Colonic mucosa (tissue), 4 donors: Measurements from ENCODE around the gene FAM53A. TPM values are rescaled to one million over a fixed set of nuclear protein-coding genes. Genes with fewer than 3 reads are reported as not detected.
"Not testable (repeated sequence)": the region's sequence is repeated elsewhere in the genome, so short reads cannot be mapped to it uniquely, and the experiment has no call there.

ENCODE experiments used
- DNase-seq: peaks from one replicate; pipeline ENCODE4 v3.0.0-alpha.2; 2020
- H3K27ac ChIP-seq: fragments of 200-600 bp; one replicate; pipeline ENCODE4 v1.8.0; 2021
- H3K27me3 ChIP-seq: fragments of 200-600 bp; one replicate; pipeline ENCODE4 v1.8.0; 2021
- H3K36me3 ChIP-seq: fragments of 200-600 bp; one replicate; pipeline ENCODE4 v1.8.0; 2021
- H3K4me1 ChIP-seq: fragments of 200-600 bp; one replicate; pipeline ENCODE4 v1.8.0; 2021; ENCODE audit warnings: mild to moderate bottlenecking
- H3K4me3 ChIP-seq: fragments of 200-600 bp; one replicate; pipeline ENCODE4 v1.8.0; 2021
- H3K9ac ChIP-seq, 2 donors: one replicate each; pipeline ENCODE4 v1.7.0; 2013; ENCODE audit warnings: control low read depth in 2 of 2, low read depth in 2 of 2, low read length in 2 of 2
- H3K9me3 ChIP-seq: fragments of 200-600 bp; one replicate; pipeline ENCODE4 v1.8.0; 2021
- intact Hi-C: fragments of 100-400 bp; cut with DNase I; formaldehyde crosslinking; loops from one replicate; pipeline ENCODE4 v1.14.1; 2022
- total RNA-seq, 2 donors: library from RNA; stranded (reverse); fragmentation: NEBNext Ultra II Directional in 1 of 2; extraction: Animal tissue kit (Norgen Biotek cat#: 25700) in 1 of 2; gene quantifications; one replicate each; pipeline ENCODE4 v1.2.1, GENCODE V29; 2021
- TF ChIP-seq, protein P1 (sequence below): fragments of 200-600 bp; IDR thresholded peaks from one replicate; pipeline ENCODE4 v1.8.0; 2022; ENCODE audit warnings: antibody characterized with exemption, mild to moderate bottlenecking
- donor health status: healthy.
- donor health status: DM: no; HTN: no; CAD: no.
- donor health status: DM: no; HTN: no; CAD: no.

FAM53A gene
- total RNA-seq, 2 donors from 2014 or later: 0.86 to 1.5 TPM

DNA sequence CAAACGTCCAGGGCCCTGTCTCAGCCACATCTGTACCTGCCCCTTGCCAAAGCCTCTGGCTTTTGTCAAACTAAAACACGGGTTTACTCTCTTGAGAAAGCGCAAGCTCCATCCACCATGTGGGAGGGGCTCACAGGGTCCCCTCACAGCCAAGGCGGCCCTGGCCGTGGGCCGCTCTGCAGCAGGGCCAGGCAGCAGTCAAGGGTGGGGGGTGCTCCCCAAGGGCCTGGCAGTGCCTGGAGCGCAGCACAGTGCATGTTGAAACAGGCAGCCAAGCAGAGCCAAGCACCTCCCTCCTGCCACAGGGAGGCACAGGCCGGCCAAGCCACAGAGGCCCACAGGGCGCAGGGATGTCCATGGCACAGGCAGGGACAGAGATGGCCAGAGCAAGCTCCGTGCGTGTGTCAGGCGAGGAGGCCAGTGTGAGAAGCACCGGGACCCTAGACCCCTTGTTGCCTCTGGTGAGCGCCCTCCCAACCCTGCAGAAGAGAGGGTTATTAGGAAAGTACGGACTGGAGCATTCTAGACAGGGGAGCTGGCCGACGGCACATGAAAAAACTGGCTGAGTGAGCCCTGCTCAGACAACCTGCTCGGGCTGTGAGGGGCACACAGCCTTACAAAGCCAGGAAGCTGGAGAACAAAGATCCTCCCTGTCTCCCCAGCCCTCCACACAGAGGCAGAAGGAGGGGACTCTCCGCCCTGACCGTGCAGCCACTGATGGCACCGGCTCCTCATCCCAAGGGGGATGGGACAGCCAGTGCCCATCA is 39.0 kb downstream of the FAM53A start:
- H3K4me1 ChIP-seq: no peaks in the 10 kb centered on the region
- TF ChIP-seq, protein P1, sequence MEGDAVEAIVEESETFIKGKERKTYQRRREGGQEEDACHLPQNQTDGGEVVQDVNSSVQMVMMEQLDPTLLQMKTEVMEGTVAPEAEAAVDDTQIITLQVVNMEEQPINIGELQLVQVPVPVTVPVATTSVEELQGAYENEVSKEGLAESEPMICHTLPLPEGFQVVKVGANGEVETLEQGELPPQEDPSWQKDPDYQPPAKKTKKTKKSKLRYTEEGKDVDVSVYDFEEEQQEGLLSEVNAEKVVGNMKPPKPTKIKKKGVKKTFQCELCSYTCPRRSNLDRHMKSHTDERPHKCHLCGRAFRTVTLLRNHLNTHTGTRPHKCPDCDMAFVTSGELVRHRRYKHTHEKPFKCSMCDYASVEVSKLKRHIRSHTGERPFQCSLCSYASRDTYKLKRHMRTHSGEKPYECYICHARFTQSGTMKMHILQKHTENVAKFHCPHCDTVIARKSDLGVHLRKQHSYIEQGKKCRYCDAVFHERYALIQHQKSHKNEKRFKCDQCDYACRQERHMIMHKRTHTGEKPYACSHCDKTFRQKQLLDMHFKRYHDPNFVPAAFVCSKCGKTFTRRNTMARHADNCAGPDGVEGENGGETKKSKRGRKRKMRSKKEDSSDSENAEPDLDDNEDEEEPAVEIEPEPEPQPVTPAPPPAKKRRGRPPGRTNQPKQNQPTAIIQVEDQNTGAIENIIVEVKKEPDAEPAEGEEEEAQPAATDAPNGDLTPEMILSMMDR: no peak
- no peaks in the 10 kb centered on the region for H3K27me3 ChIP-seq
- H3K9me3 ChIP-seq: no peaks in the 10 kb centered on the region
- intact Hi-C loops: no loop called here
- H3K36me3 ChIP-seq: no peaks in the 10 kb centered on the region
- H3K9ac ChIP-seq: no peak overlapping the region
- no peak overlapping the region for H3K4me3 ChIP-seq
- DNase-seq: no peak
- H3K27ac ChIP-seq: no peak overlapping the region

DNA sequence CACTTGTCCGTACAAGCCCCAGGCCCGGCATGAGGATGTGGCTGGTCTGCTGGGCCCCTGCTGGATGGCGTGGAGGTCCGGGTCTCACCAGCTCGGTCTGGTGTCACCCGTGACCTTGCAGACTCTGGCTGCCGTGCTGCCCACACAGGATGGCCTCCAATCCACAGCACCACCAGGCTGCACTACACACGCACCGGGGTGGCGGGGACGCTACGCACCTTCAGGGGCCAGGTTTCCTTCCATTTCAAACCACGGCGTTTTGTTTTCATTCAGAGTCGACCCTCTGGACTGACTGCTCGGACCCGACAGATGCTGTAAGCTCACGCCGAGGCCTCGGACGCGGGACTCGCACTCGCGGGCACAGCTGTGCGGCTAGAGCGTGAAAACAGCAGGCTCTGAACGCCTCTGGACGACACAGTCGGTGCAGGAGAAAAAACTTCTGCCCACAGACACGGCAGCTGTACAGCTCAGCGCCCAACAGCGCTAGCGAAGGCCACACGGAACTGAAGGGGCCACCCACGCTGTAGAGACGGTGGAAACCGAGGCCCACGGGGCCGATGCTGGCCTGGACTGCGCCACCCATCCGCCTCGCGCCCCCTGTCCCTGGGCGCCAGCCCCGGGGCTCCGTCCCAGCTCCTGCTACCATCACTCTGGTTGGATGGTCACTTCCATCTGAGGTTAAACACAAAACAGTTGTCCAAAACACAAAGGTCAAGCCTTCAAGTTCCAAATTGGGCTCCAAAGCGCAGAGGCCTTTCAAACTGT is 40.0 kb downstream of the FAM53A start:
- Histone ChIP-seq H3K36me3 (no peaks in the 10 kb centered on the region), H3K27ac (no peak overlapping the region), H3K4me1 (no peaks in the 10 kb centered on the region), H3K9ac (no peak overlapping the region), H3K9me3 (no peaks in the 10 kb centered on the region), H3K27me3 (no peaks in the 10 kb centered on the region), H3K4me3 (no peak overlapping the region)
- intact Hi-C loops: no loop called here
- no peak for DNase-seq
- TF ChIP-seq, protein P1: no peak

- Histone ChIP-seq H3K27ac (no peak overlapping the region), H3K4me3 (no peak overlapping the region), H3K27me3 (no peaks in the 10 kb centered on the region), H3K36me3 (no peaks in the 10 kb centered on the region), H3K9ac (no peak overlapping the region), H3K4me1 (no peaks in the 10 kb centered on the region), H3K9me3 (no peaks in the 10 kb centered on the region)
- no peak for DNase-seq
- TF ChIP-seq, protein P1: no peak
- intact Hi-C loops: no loop called here
Measured at GRCh38 chr4:1642196-1642951, 41.7 kb downstream of the FAM53A start.

DNA sequence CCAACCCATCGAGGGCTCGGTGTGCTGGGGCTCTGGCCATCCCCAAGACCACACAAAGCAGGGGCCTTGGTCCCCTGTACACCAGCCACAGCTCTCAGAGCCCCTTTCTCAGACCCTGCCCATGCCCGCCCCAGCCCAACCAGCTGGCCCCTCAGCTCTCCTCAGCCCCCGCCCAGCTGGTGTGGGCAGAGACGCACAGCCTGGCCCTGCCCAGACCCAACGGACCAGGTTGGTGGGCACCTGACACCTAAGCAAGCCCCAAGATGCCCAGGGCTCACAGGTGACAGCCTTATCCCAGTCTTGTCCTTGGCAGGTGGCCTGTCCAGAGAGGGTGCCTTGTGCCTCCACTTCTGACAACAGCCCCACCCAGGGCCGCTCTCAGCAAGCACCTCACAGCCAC is 42.4 kb downstream of the FAM53A start:
- TF ChIP-seq, protein P1: no peak
- DNase-seq: no peak
- Histone ChIP-seq H3K9me3 (no peaks in the 10 kb centered on the region), H3K27ac (no peak overlapping the region), H3K27me3 (no peaks in the 10 kb centered on the region), H3K4me3 (no peak overlapping the region), H3K36me3 (no peaks in the 10 kb centered on the region), H3K9ac (no peak overlapping the region), H3K4me1 (no peaks in the 10 kb centered on the region)
- intact Hi-C loops: no loop called here

GRCh38 chr4:1640716-1641503 is 43.2 kb downstream of the FAM53A start:
- intact Hi-C loops, H3K36me3 ChIP-seq, H3K4me3 ChIP-seq, H3K4me1 ChIP-seq, H3K9ac ChIP-seq, H3K9me3 ChIP-seq, H3K27me3 ChIP-seq, DNase-seq, H3K27ac ChIP-seq: not testable (repeated sequence)
